K562 (cell line): Measurements from ENCODE around the gene CABP7. TPM values are rescaled to one million over a fixed set of nuclear protein-coding genes. Genes with fewer than 3 reads are reported as not detected.

ENCODE experiments used
- ATF7 ChIP-seq: fragments of 450-650 bp; IDR thresholded peaks from 2 replicates; pipeline ENCODE4 v1.7.1; 2014; ENCODE audit warnings: mild to moderate bottlenecking, moderate library complexity
- CBFA2T2 ChIP-seq: fragments of 450-650 bp; conservative IDR thresholded peaks from 2 replicates; pipeline ENCODE4 v1.6.1; 2017; ENCODE audit warnings: mild to moderate bottlenecking
- CBFA2T3 ChIP-seq: fragments of 450-650 bp; IDR thresholded peaks from 2 replicates; pipeline ENCODE4 v1.6.1; 2017
- GABPA ChIP-seq: fragments of 200-800 bp; sonication (Bioruptor generic); conservative IDR thresholded peaks from 2 replicates; pipeline ENCODE4 v1.6.1; 2016; ENCODE audit warnings: low read depth, missing genetic modification characterization, missing compliant biosample characterization
- GMEB1 ChIP-seq: fragments of 250-450 bp; sonication (Bioruptor Pico); IDR thresholded peaks from 2 replicates; pipeline ENCODE4 v1.4.0; 2020; ENCODE audit warnings: mild to moderate bottlenecking
- HDGF ChIP-seq: fragments of 450-650 bp; IDR thresholded peaks from 2 replicates; pipeline ENCODE4 v1.6.1; 2016
- KAT8 ChIP-seq: fragments of 450-650 bp; IDR thresholded peaks from 2 replicates; pipeline ENCODE4 v1.6.1; 2016; ENCODE audit warnings: low read depth, mild to moderate bottlenecking
- MBD2 ChIP-seq: sonication (generic); IDR thresholded peaks from 2 replicates; pipeline ENCODE4 v1.6.1; 2016; ENCODE audit warnings: low read depth, borderline replicate concordance
- NR3C1 ChIP-seq: sonication (generic); formaldehyde crosslinking; IDR thresholded peaks from 2 replicates; pipeline ENCODE4 v1.8.1; 2022; ENCODE audit warnings: missing genetic modification reagents
- RAD21 ChIP-seq, 2 experiments: fragments of 250-450 bp in 1 of 2; fragments of 450-650 bp in 1 of 2; sonication (Bioruptor Pico) in 1 of 2; formaldehyde crosslinking in 1 of 2; IDR thresholded peaks in 1 of 2; conservative IDR thresholded peaks in 1 of 2; 2 replicates each; pipeline versions ENCODE4 v1.4.0 to v1.8.0; 2020 to 2022; ENCODE audit warnings: mild to moderate bottlenecking in 2 of 2, moderate library complexity in 1 of 2
- RUNX1 ChIP-seq: sonication (generic); IDR thresholded peaks from 2 replicates; pipeline ENCODE4 v1.6.1; 2016; ENCODE audit warnings: antibody characterized with exemption, low read depth
- SMAD1 ChIP-seq: fragments of 150-350 bp; IDR thresholded peaks from 2 replicates; pipeline ENCODE4 v1.6.1; 2014; ENCODE audit warnings: low read length, low read depth; ENCODE audit not compliant: partially characterized antibody
- SMAD2 ChIP-seq: fragments of 150-350 bp; IDR thresholded peaks from 2 replicates; pipeline ENCODE4 v1.6.1; 2014; ENCODE audit warnings: low read depth, mild to moderate bottlenecking, low read length
- SMARCB1 ChIP-seq: IDR thresholded peaks from 2 replicates; pipeline ENCODE4 v1.6.1; 2011; ENCODE audit warnings: improper control_type of control experiment, low read depth; ENCODE audit not compliant: insufficient read length
- SUPT5H ChIP-seq: fragments of 450-650 bp; IDR thresholded peaks from 2 replicates; pipeline ENCODE4 v1.6.1; 2016
- TOE1 ChIP-seq, 2 experiments: fragments of 450-650 bp in 1 of 2; sonication (generic) in 1 of 2; formaldehyde crosslinking in 1 of 2; IDR thresholded peaks; 2 replicates each; pipeline versions ENCODE4 v1.7.1 to v1.8.0; 2016 to 2022; ENCODE audit warnings: borderline replicate concordance in 2 of 2, mild to moderate bottlenecking in 2 of 2, antibody characterized with exemption in 1 of 2, inconsistent platforms in 1 of 2, low read depth in 1 of 2, missing genetic modification reagents in 1 of 2, moderate library complexity in 1 of 2
- ZNF696 ChIP-seq: fragments of 250-450 bp; sonication (Bioruptor Pico); conservative IDR thresholded peaks from 2 replicates; pipeline ENCODE4 v1.4.0; 2020; ENCODE audit warnings: mild to moderate bottlenecking, moderate library complexity
- ZNF766 ChIP-seq: fragments of 200-800 bp; sonication (Bioruptor generic); conservative IDR thresholded peaks from 2 replicates; pipeline ENCODE4 v1.6.1; 2016; ENCODE audit warnings: missing genetic modification characterization, missing compliant biosample characterization
- polyA plus RNA-seq, 8 experiments: library from polyadenylated mRNA; depleted of rRNA in 4 of 8; stranded (reverse) in 5 of 8; unstranded in 3 of 8; fragments of >200 nt; fragmentation: Nextera tagmentation in 2 of 8; fragmentation: Illumina TruSeq in 1 of 8; extraction: Ambion mirVana in 2 of 8; extraction: Trizol in 1 of 8; gene quantifications; 2 replicates each; pipeline versions ENCODE4 v1.2.1 to v1.2.3, GENCODE V29; 2011 to 2014; ENCODE audit warnings: inconsistent platforms in 1 of 8, missing spikeins in 1 of 8
- total RNA-seq, 7 experiments: library from RNA; depleted of rRNA in 6 of 7; stranded (reverse); fragments of >200 nt in 6 of 7; fragmentation: Illumina TruSeq in 2 of 7; extraction: Trizol in 2 of 7; gene quantifications; 2 replicates each; pipeline versions ENCODE4 v1.2.1 to v1.2.3, GENCODE V29; 2011 to 2021; ENCODE audit warnings: low replicate concordance in 1 of 7
- TF ChIP-seq, protein P1 (sequence below): IDR thresholded peaks from 2 replicates; pipeline ENCODE4 v1.6.1; 2014; ENCODE audit warnings: antibody characterized with exemption
- TF ChIP-seq, protein P2 (sequence below): fragments of 450-650 bp; IDR thresholded peaks from 2 replicates; pipeline ENCODE4 v1.6.1; 2016; ENCODE audit warnings: borderline replicate concordance
- TF ChIP-seq, protein P3 (sequence below), 2 experiments: fragments of 200-800 bp in 1 of 2; sonication (Bioruptor generic) in 1 of 2; sonication (generic) in 1 of 2; formaldehyde crosslinking in 1 of 2; IDR thresholded peaks in 1 of 2; conservative IDR thresholded peaks in 1 of 2; 2 replicates each; pipeline versions ENCODE4 v1.5.0 to v1.6.1; 2016 to 2020; ENCODE audit warnings: missing compliant biosample characterization in 1 of 2, missing genetic modification characterization in 1 of 2, missing genetic modification reagents in 1 of 2

CABP7 gene
- total and polyA plus RNA-seq, 9 of the 15 experiments (the other 6 are each of a cell fraction or from before 2014, with no cell fraction given) = not detected

- TF ChIP-seq SMAD1 (no peak), TOE1 (IDR thresholded peaks at IDR 0.05; ENCODE audit: borderline replicate concordance) (no peak), TOE1 (CRISPR knock-in tag; IDR thresholded peaks at IDR 0.05; ENCODE audit: borderline replicate concordance, low read depth) (no peak), GMEB1 (CRISPR knock-in tag) (peak; percentile 93), GABPA (tag) (peak; percentile 57; the same call in 1 of the 2 replicates), SUPT5H (peak; percentile 5), SMARCB1 (no peak), MBD2 (peak; percentile 58), CBFA2T2 (no peak), ZNF766 (CRISPR knock-in tag) (peak; percentile 89), KAT8 (no peak), SMAD2 (no peak), ZNF696 (CRISPR knock-in tag) (no peak), CBFA2T3 (no peak), ATF7 (peak; percentile 57), RUNX1 (no peak), RAD21 (CRISPR knock-in tag; conservative IDR thresholded peaks at IDR 0.05 in 1 of 2, IDR thresholded peaks at IDR 0.05 in 1 of 2) (no peak), NR3C1 (no peak), HDGF (no peak)
- TF ChIP-seq, protein P1, sequence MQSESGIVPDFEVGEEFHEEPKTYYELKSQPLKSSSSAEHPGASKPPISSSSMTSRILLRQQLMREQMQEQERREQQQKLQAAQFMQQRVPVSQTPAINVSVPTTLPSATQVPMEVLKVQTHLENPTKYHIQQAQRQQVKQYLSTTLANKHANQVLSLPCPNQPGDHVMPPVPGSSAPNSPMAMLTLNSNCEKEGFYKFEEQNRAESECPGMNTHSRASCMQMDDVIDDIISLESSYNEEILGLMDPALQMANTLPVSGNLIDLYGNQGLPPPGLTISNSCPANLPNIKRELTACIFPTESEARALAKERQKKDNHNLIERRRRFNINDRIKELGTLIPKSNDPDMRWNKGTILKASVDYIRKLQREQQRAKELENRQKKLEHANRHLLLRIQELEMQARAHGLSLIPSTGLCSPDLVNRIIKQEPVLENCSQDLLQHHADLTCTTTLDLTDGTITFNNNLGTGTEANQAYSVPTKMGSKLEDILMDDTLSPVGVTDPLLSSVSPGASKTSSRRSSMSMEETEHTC = no peak
- TF ChIP-seq, protein P2, sequence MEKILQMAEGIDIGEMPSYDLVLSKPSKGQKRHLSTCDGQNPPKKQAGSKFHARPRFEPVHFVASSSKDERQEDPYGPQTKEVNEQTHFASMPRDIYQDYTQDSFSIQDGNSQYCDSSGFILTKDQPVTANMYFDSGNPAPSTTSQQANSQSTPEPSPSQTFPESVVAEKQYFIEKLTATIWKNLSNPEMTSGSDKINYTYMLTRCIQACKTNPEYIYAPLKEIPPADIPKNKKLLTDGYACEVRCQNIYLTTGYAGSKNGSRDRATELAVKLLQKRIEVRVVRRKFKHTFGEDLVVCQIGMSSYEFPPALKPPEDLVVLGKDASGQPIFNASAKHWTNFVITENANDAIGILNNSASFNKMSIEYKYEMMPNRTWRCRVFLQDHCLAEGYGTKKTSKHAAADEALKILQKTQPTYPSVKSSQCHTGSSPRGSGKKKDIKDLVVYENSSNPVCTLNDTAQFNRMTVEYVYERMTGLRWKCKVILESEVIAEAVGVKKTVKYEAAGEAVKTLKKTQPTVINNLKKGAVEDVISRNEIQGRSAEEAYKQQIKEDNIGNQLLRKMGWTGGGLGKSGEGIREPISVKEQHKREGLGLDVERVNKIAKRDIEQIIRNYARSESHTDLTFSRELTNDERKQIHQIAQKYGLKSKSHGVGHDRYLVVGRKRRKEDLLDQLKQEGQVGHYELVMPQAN = no peak
- TF ChIP-seq, protein P3, sequence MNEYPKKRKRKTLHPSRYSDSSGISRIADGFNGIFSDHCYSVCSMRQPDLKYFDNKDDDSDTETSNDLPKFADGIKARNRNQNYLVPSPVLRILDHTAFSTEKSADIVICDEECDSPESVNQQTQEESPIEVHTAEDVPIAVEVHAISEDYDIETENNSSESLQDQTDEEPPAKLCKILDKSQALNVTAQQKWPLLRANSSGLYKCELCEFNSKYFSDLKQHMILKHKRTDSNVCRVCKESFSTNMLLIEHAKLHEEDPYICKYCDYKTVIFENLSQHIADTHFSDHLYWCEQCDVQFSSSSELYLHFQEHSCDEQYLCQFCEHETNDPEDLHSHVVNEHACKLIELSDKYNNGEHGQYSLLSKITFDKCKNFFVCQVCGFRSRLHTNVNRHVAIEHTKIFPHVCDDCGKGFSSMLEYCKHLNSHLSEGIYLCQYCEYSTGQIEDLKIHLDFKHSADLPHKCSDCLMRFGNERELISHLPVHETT (CRISPR knock-in tag; conservative IDR thresholded peaks at IDR 0.05 in 1 of 2, IDR thresholded peaks at IDR 0.05 in 1 of 2) = no peak
Measured at GRCh38 chr22:29766632-29767170, 46.9 kb downstream of the CABP7 start, which contains the start of gene ZMAT5 (continued).
